H9 (cell line): ENCODE results near the gene EPS8L3. TPM values are rescaled to one million over a fixed set of nuclear protein-coding genes. Genes with fewer than 3 reads are reported as not detected.
"Not testable (repeated sequence)": the region's sequence is repeated elsewhere in the genome, so short reads cannot be mapped to it uniquely, and the experiment has no call there.

Experiments
- DNase-seq: peaks from one replicate; pipeline ENCODE4 v3.0.0-alpha.2; 2017
- H2AFZ ChIP-seq: one replicate; pipeline ENCODE4 v1.6.1; 2013; ENCODE audit warnings: mild to moderate bottlenecking, low read length, control low read depth, moderate library complexity
- H2AK5ac ChIP-seq: 2 replicates; pipeline ENCODE4 v1.6.1; 2013; ENCODE audit warnings: low read length, control low read depth, mixed read lengths; ENCODE audit not compliant: insufficient read length
- H2BK120ac ChIP-seq: one replicate; pipeline ENCODE4 v1.6.1; 2013; ENCODE audit warnings: low read depth, mild to moderate bottlenecking, low read length, control low read depth, inconsistent platforms; ENCODE audit not compliant: poor library complexity, severe bottlenecking
- H2BK12ac ChIP-seq: 2 replicates; pipeline ENCODE4 v1.6.1; 2013; ENCODE audit warnings: low read length, control low read depth, mixed read lengths, low read depth; ENCODE audit not compliant: insufficient read length
- H2BK15ac ChIP-seq: 2 replicates; pipeline ENCODE4 v1.6.1; 2013; ENCODE audit warnings: low read depth, low read length, control low read depth
- H2BK20ac ChIP-seq: one replicate; pipeline ENCODE4 v1.6.1; 2013; ENCODE audit warnings: low read depth, mild to moderate bottlenecking, low read length, control low read depth, inconsistent platforms; ENCODE audit not compliant: poor library complexity, severe bottlenecking
- H2BK5ac ChIP-seq: 2 replicates; pipeline ENCODE4 v1.6.1; 2013; ENCODE audit warnings: low read length, control low read depth, mixed read lengths; ENCODE audit not compliant: insufficient read length
- H3K14ac ChIP-seq: 2 replicates; pipeline ENCODE4 v1.6.1; 2013; ENCODE audit warnings: low read length, control low read depth; ENCODE audit not compliant: insufficient read depth
- H3K18ac ChIP-seq: 2 replicates; pipeline ENCODE4 v1.6.1; 2013; ENCODE audit warnings: low read depth, mild to moderate bottlenecking, mixed read lengths, low read length, control low read depth; ENCODE audit not compliant: insufficient read length
- H3K23ac ChIP-seq: 2 replicates; pipeline ENCODE4 v1.6.1; 2013; ENCODE audit warnings: low read length, control low read depth, mixed read lengths, low read depth; ENCODE audit not compliant: insufficient read length
- H3K23me2 ChIP-seq: 2 replicates; pipeline ENCODE4 v1.6.1; 2013; ENCODE audit warnings: low read depth, mild to moderate bottlenecking, mixed read lengths, low read length, control low read depth; ENCODE audit not compliant: insufficient read length, poor library complexity, severe bottlenecking
- H3K27ac ChIP-seq: 2 replicates; pipeline ENCODE4 v1.5.1; 2013; ENCODE audit warnings: low read length, control low read depth, mixed read lengths, low read depth; ENCODE audit not compliant: insufficient read length
- H3K27me3 ChIP-seq: 2 replicates; pipeline ENCODE4 v1.6.1; 2013; ENCODE audit warnings: low read length, control low read depth, inconsistent platforms; ENCODE audit not compliant: insufficient read depth
- H3K4ac ChIP-seq: 2 replicates; pipeline ENCODE4 v1.6.1; 2013; ENCODE audit warnings: low read depth, mild to moderate bottlenecking, control low read depth, inconsistent platforms, low read length, moderate library complexity
- H3K4me1 ChIP-seq: 2 replicates; pipeline ENCODE4 v1.6.1; 2013; ENCODE audit warnings: low read length, control low read depth, inconsistent platforms; ENCODE audit not compliant: insufficient read depth
- H3K4me2 ChIP-seq: 2 replicates; pipeline ENCODE4 v1.6.1; 2013; ENCODE audit warnings: low read length, control low read depth, mixed read lengths; ENCODE audit not compliant: insufficient read length, insufficient read depth
- H3K56ac ChIP-seq: 2 replicates; pipeline ENCODE4 v1.6.1; 2013; ENCODE audit warnings: low read depth, mild to moderate bottlenecking, mixed read lengths, low read length, control low read depth; ENCODE audit not compliant: insufficient read length
- H3K79me1 ChIP-seq: 2 replicates; pipeline ENCODE4 v1.6.1; 2013; ENCODE audit warnings: low read depth, mild to moderate bottlenecking, moderate library complexity, low read length, control low read depth, inconsistent platforms; ENCODE audit not compliant: insufficient read depth, poor library complexity, severe bottlenecking
- H3K79me2 ChIP-seq: 2 replicates; pipeline ENCODE4 v1.6.1; 2013; ENCODE audit warnings: low read length, control low read depth, inconsistent platforms; ENCODE audit not compliant: insufficient read depth
- H3K9ac ChIP-seq: 2 replicates; pipeline ENCODE4 v1.6.1; 2013; ENCODE audit warnings: low read length, control low read depth, mixed read lengths; ENCODE audit not compliant: insufficient read length; ENCODE audit errors: extremely low read depth
- H3K9me3 ChIP-seq: one replicate; pipeline ENCODE4 v1.6.1; 2013; ENCODE audit warnings: low read depth, low read length, inconsistent platforms; ENCODE audit not compliant: control insufficient read depth
- H3T11ph ChIP-seq: one replicate; pipeline ENCODE4 v1.6.1; 2013; ENCODE audit warnings: mild to moderate bottlenecking, low read length, control low read depth, inconsistent platforms
- H4K20me1 ChIP-seq: one replicate; pipeline ENCODE4 v1.6.1; 2013; ENCODE audit not compliant: control insufficient read depth, insufficient read length, insufficient read depth
- H4K5ac ChIP-seq: 2 replicates; pipeline ENCODE4 v1.6.1; 2013; ENCODE audit warnings: low read depth, mild to moderate bottlenecking, mixed read lengths, low read length, control low read depth; ENCODE audit not compliant: insufficient read length
- H4K8ac ChIP-seq: replicated peaks from 2 replicates; pipeline ENCODE4 v1.6.1; 2013; ENCODE audit warnings: low read length, control low read depth, mixed read lengths, low read depth; ENCODE audit not compliant: insufficient read length
- H4K91ac ChIP-seq: 2 replicates; pipeline ENCODE4 v1.6.1; 2013; ENCODE audit warnings: low read depth, mild to moderate bottlenecking, moderate library complexity, mixed read lengths, low read length, control low read depth; ENCODE audit not compliant: insufficient read length
- H3K27ac Mint-ChIP-seq, 3 experiments: 2 replicates in 2 of 3; 3 replicates in 1 of 3; pipeline ENCODE4 v1.8.0; 2020 to 2021; ENCODE audit warnings: mixed read lengths in 3 of 3, mild to moderate bottlenecking in 1 of 3, moderate library complexity in 1 of 3
- H3K27me3 Mint-ChIP-seq: 2 replicates; pipeline ENCODE4 v1.8.0; 2021; ENCODE audit warnings: low read depth, mild to moderate bottlenecking, moderate library complexity, mixed read lengths
- H3K36me3 Mint-ChIP-seq, 3 experiments: 2 replicates in 2 of 3; 3 replicates in 1 of 3; pipeline ENCODE4 v1.8.0; 2020 to 2021; ENCODE audit warnings: low read depth in 3 of 3, mixed read lengths in 3 of 3; ENCODE audit not compliant: insufficient read depth in 1 of 3
- H3K4me1 Mint-ChIP-seq, 2 experiments: 2 replicates each; pipeline ENCODE4 v1.8.0; 2020; ENCODE audit warnings: mixed read lengths in 2 of 2
- H3K4me3 Mint-ChIP-seq, 2 experiments: 2 replicates in 1 of 2; 3 replicates in 1 of 2; pipeline ENCODE4 v1.8.0; 2020 to 2021; ENCODE audit warnings: mild to moderate bottlenecking in 2 of 2, mixed read lengths in 2 of 2, moderate library complexity in 1 of 2
- H3K9me3 Mint-ChIP-seq, 2 experiments: 2 replicates in 1 of 2; 3 replicates in 1 of 2; pipeline ENCODE4 v1.8.0; 2020; ENCODE audit warnings: mild to moderate bottlenecking in 2 of 2, mixed read lengths in 2 of 2, moderate library complexity in 1 of 2
- WGBS: extraction: QIAGEN DNeasy Blood & Tissue Kit; methylation state at CpG from one replicate; pipeline ENCODE4 v1.1.7; 2013; ENCODE audit warnings: missing lambda C conversion rate, low lambda C conversion rate, mixed read lengths; ENCODE audit not compliant: insufficient read length; ENCODE audit errors: extremely low coverage; 5-methylcytosine and 5-hydroxymethylcytosine counted together
- total RNA-seq: library from RNA; stranded (reverse); gene quantifications from 2 replicates; pipeline ENCODE4 v1.2.1, GENCODE V29; 2021

Gene EPS8L3
- total RNA-seq, 1 experiment from 2014 or later: not detected

DNA sequence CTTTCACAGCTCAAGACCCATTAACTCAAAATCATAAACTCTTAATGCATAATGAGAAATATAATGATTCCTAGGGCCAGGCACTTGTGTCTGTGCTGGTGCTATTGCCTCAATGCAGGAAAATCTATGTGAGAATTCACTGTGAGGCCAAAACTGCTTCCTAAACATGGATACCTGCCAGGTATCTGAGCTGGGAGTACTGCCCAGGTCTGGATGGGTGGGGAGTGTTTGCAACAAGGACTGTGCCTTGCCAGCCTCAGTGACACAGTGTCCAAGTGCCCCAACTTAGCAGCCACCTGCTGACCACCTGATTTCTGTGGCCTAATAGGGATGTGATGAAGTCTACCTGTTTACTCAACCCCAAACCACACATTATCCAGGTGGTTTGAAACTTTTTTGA is 53.9 kb downstream of the EPS8L3 start:
- peaks cover 6 to 16% (median 8%) of the 10 kb centered on the region in 3 experiments; a peak in 5 of 7 replicates for H3K36me3 Mint-ChIP-seq
- not testable (repeated sequence) for H3K14ac ChIP-seq, H3K27ac ChIP-seq, H3K9me3 ChIP-seq, DNase-seq, H3K23me2 ChIP-seq, H4K91ac ChIP-seq, H4K8ac ChIP-seq, H3K9ac ChIP-seq, H4K20me1 ChIP-seq, H3K56ac ChIP-seq, H2BK12ac ChIP-seq, H2AFZ ChIP-seq, H3K27me3 ChIP-seq, H3K18ac ChIP-seq, H2BK20ac ChIP-seq, H3K4me2 ChIP-seq, H3K79me2 ChIP-seq, H3K4me1 Mint-ChIP-seq, H3K23ac ChIP-seq, H2BK120ac ChIP-seq, H3K79me1 ChIP-seq, H3K27ac Mint-ChIP-seq, H3K4ac ChIP-seq, H3K4me1 ChIP-seq, H2BK5ac ChIP-seq, H3K4me3 Mint-ChIP-seq, H3T11ph ChIP-seq, H2AK5ac ChIP-seq, H4K5ac ChIP-seq, H2BK15ac ChIP-seq
- H3K27me3 Mint-ChIP-seq: peaks cover 14% of the 10 kb centered on the region
- H3K9me3 Mint-ChIP-seq: peaks cover 16 to 21% of the 10 kb centered on the region in 2 experiments

- Mint-ChIP-seq H3K27me3 (peaks cover 15% of the 10 kb centered on the region), H3K36me3 (peaks cover 10 to 18% (median 12%) of the 10 kb centered on the region in 3 experiments; a peak in 6 of 7 replicates)
- not testable (repeated sequence) for H2BK20ac ChIP-seq
Observed at GRCh38 chr1:109708949-109709348, 54.8 kb downstream of the EPS8L3 start.

More at GRCh38 chr1:109708949-109709348, 54.8 kb downstream of the EPS8L3 start:
- H2BK5ac ChIP-seq, H3K27ac ChIP-seq, H3K79me2 ChIP-seq, H3K4ac ChIP-seq, H2AFZ ChIP-seq, H4K8ac ChIP-seq, H3K4me1 ChIP-seq, DNase-seq, H2BK15ac ChIP-seq, H3K23ac ChIP-seq, H4K91ac ChIP-seq, H4K5ac ChIP-seq, H2AK5ac ChIP-seq, H3K23me2 ChIP-seq, H3T11ph ChIP-seq, H3K27me3 ChIP-seq, H3K4me3 Mint-ChIP-seq, H2BK12ac ChIP-seq, H3K4me1 Mint-ChIP-seq, H3K18ac ChIP-seq, H3K4me2 ChIP-seq, H3K9ac ChIP-seq, H3K9me3 ChIP-seq, H3K14ac ChIP-seq, H3K79me1 ChIP-seq, H2BK120ac ChIP-seq, H3K27ac Mint-ChIP-seq, H4K20me1 ChIP-seq, H3K56ac ChIP-seq: not testable (repeated sequence)
- peaks cover 18 to 27% of the 10 kb centered on the region in 2 experiments for H3K9me3 Mint-ChIP-seq
- no CpG with 5 or more reads among the region's 4 CpGs for WGBS
